RWPE2 (cell line): ENCODE data around the gene OTX1.
A peak's percentile ranks its signal among the peaks of the same experiment; 100 is the strongest.

ENCODE experiments used
- ATAC-seq: fragments of 200-7000 bp; cut with Tn5 transposase; 3 replicates; pipeline ENCODE4 v1.9.1; 2021; ENCODE audit warnings: low read depth
- DNase-seq: peaks from one replicate; pipeline ENCODE4 v3.0.0-alpha.2; 2020; ENCODE audit warnings: low spot score
- H3K27ac ChIP-seq: fragments of 450-650 bp; 2 replicates; pipeline ENCODE4 v1.5.1; 2017; ENCODE audit warnings: mild to moderate bottlenecking; ENCODE audit not compliant: poor library complexity, severe bottlenecking
- H3K27me3 ChIP-seq: fragments of 250-450 bp; sonication (Bioruptor Pico); 2 replicates; pipeline ENCODE4 v1.5.1; 2021; ENCODE audit warnings: mild to moderate bottlenecking, moderate library complexity; ENCODE audit not compliant: insufficient read depth, poor library complexity, severe bottlenecking
- H3K36me3 ChIP-seq: fragments of 250-450 bp; sonication (Bioruptor Pico); 2 replicates; pipeline ENCODE4 v1.5.1; 2020; ENCODE audit warnings: low read depth, mild to moderate bottlenecking, moderate library complexity
- H3K4me1 ChIP-seq: fragments of 250-450 bp; sonication (Bioruptor Pico); 2 replicates; pipeline ENCODE4 v1.5.1; 2021; ENCODE audit warnings: mild to moderate bottlenecking, moderate library complexity; ENCODE audit not compliant: insufficient read depth, poor library complexity, severe bottlenecking
- H3K4me3 ChIP-seq: fragments of 250-450 bp; sonication (Bioruptor Pico); 2 replicates; pipeline ENCODE4 v1.5.1; 2021; ENCODE audit warnings: mild to moderate bottlenecking, moderate library complexity; ENCODE audit not compliant: severe bottlenecking
- H3K9me3 ChIP-seq: fragments of 250-450 bp; sonication (Bioruptor Pico); 2 replicates; pipeline ENCODE4 v1.5.1; 2021; ENCODE audit warnings: mild to moderate bottlenecking, moderate library complexity; ENCODE audit not compliant: severe bottlenecking
- CTCF ChIP-seq: fragments of 450-650 bp; IDR thresholded peaks from one replicate; pipeline ENCODE4 v1.5.1; 2017; ENCODE audit warnings: mild to moderate bottlenecking, moderate library complexity; ENCODE audit not compliant: poor library complexity, severe bottlenecking

OTX1 gene

GRCh38 chr2:63049211-63049969, 1.2 kb upstream of the OTX1 start:
- Histone ChIP-seq H3K36me3 (peaks cover 5% of the 10 kb centered on the region; the same call in 1 of the 2 replicates), H3K4me1 (no peaks in the 10 kb centered on the region), H3K9me3 (no peaks in the 10 kb centered on the region), H3K4me3 (peak overlapping the region; percentile 92), H3K27ac (peak overlapping the region; percentile 57), H3K27me3 (no peaks in the 10 kb centered on the region)
- DNase-seq (no peak), ATAC-seq (no peak)
- TF ChIP-seq CTCF: no peak

- peak; percentile 66 for DNase-seq
- Histone ChIP-seq H3K9me3 (no peaks in the 10 kb centered on the region), H3K27me3 (no peaks in the 10 kb centered on the region), H3K36me3 (peaks cover 5% of the 10 kb centered on the region; the same call in 1 of the 2 replicates), H3K27ac (peak overlapping the region; percentile 57), H3K4me3 (peak overlapping the region; percentile 92), H3K4me1 (no peaks in the 10 kb centered on the region)
- ATAC-seq: peak; percentile 60
- TF ChIP-seq CTCF: no peak
These were observed 678 bp upstream of the OTX1 start for GRCh38 chr2:63049970-63050333.

- Histone ChIP-seq H3K27me3 (no peaks in the 10 kb centered on the region), H3K4me1 (no peaks in the 10 kb centered on the region), H3K4me3 (peak overlapping the region; percentile 92), H3K9me3 (no peaks in the 10 kb centered on the region), H3K36me3 (peaks cover 4% of the 10 kb centered on the region), H3K27ac (peak overlapping the region; percentile 57)
- no peak for ATAC-seq
- TF ChIP-seq CTCF: no peak
- no peak for DNase-seq
These were observed 588 bp downstream of the OTX1 start for GRCh38 chr2:63051042-63051794.

GRCh38 chr2:63051795-63052333, 1.2 kb downstream of the OTX1 start:
- DNase-seq (no peak), ATAC-seq (no peak)
- no peaks in the 10 kb centered on the region for H3K9me3 ChIP-seq
- no peaks in the 10 kb centered on the region for H3K27me3 ChIP-seq
- H3K27ac ChIP-seq: no peak overlapping the region
- no peaks in the 10 kb centered on the region for H3K4me1 ChIP-seq
- peaks cover 6% of the 10 kb centered on the region for H3K36me3 ChIP-seq
- no peak overlapping the region for H3K4me3 ChIP-seq
- no peak for TF ChIP-seq CTCF
